ENCODE measurements around the gene PLCD1. TPM values are rescaled to one million over a fixed set of nuclear protein-coding genes. Genes with fewer than 3 reads are reported as not detected.

Gene PLCD1
- total and polyA plus RNA-seq, 2 experiments from 2014 or later, result 16.0 to 24.4 TPM

DNA sequence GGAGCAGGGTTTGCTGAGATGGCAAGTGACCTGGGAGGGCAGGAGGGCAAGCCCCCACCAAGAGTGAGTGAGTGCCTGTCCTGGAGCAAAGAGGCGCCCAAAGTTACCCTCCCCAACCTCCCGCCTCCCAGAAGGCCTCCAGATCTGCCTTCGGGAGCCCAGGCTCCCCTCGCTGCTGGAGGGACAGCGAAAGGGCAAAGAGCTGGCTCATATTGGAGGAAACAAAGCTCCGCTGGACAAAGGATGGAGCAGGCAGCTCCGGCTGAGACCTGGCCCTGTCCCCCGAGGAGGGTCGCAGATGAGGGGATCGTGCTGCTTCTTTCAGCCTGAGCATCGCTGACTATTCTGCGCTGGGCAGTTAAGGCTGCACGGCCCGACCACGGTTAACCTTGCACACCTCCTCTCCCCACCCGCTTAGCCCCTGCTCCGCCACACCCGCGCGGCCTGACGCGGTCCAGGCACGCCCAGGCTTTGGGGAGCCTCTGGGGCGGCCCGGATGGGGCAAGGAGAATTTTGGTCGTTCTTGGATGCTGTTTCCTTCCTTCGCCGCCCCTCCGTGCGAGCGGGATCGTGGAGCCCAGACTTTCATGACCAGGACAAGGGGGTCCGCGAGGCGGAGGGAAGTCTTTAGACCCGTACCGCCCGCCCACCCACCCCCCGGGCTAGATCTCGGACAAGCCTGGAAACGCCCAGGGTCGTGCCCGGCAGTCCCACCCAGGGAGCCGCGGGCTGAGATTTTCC, 651 bp downstream of the PLCD1 start:
- peaks cover 6% of the 10 kb centered on the region for H3K4me1 ChIP-seq (ENCODE audit: insufficient read depth)
- peaks cover 64% of the 10 kb centered on the region for H3K27me3 ChIP-seq (ENCODE audit: insufficient read depth)
- H2AFZ ChIP-seq, result peak overlapping the region; percentile 87; the same call in 1 of the 2 replicates
- peak overlapping the region; percentile 88 for H3K4me2 ChIP-seq
- H3K9me2 ChIP-seq (ENCODE audit: insufficient read depth), result no peaks in the 10 kb centered on the region
- Mint-ChIP-seq H3K27me3 (ENCODE audit: insufficient read depth, low read depth, poor library complexity) (peaks cover 48% of the 10 kb centered on the region), H3K4me1 (peaks cover 8% of the 10 kb centered on the region), H3K4me3 (peak overlapping the region; percentile 71), H3K27ac (no peak overlapping the region), H3K9me3 (no peaks in the 10 kb centered on the region; the same call in 2 of the 3 replicates), H3K36me3 (ENCODE audit: low read depth) (no peaks in the 10 kb centered on the region)
- no peaks in the 10 kb centered on the region; the same call in 1 of the 2 replicates for H4K20me1 ChIP-seq (replicated peaks; ENCODE audit: insufficient read depth)
- H3K36me3 ChIP-seq (ENCODE audit: insufficient read depth), result no peaks in the 10 kb centered on the region
- H3K27ac ChIP-seq (ENCODE audit: low read depth), result no peak overlapping the region
- no peaks in the 10 kb centered on the region for H3K79me2 ChIP-seq (replicated peaks; ENCODE audit: insufficient read depth)
- ATAC-seq, result peak; percentile 15
- H3F3A ChIP-seq (replicated peaks; ENCODE audit: low read depth), result no peaks in the 10 kb centered on the region
- TF ChIP-seq POLR2AphosphoS5 (IDR thresholded peaks at IDR 0.05; ENCODE audit: low read depth) (no peak), EZH2phosphoT487 (IDR thresholded peaks at IDR 0.05; ENCODE audit: unreplicated experiment) (no peak), EZH2 (IDR thresholded peaks at IDR 0.05; ENCODE audit: low read depth, unreplicated experiment) (peak; percentile 39), ZNF114 (CRISPR knock-in tag; IDR thresholded peaks at IDR 0.05) (no peak)
- TF ChIP-seq, protein P1, sequence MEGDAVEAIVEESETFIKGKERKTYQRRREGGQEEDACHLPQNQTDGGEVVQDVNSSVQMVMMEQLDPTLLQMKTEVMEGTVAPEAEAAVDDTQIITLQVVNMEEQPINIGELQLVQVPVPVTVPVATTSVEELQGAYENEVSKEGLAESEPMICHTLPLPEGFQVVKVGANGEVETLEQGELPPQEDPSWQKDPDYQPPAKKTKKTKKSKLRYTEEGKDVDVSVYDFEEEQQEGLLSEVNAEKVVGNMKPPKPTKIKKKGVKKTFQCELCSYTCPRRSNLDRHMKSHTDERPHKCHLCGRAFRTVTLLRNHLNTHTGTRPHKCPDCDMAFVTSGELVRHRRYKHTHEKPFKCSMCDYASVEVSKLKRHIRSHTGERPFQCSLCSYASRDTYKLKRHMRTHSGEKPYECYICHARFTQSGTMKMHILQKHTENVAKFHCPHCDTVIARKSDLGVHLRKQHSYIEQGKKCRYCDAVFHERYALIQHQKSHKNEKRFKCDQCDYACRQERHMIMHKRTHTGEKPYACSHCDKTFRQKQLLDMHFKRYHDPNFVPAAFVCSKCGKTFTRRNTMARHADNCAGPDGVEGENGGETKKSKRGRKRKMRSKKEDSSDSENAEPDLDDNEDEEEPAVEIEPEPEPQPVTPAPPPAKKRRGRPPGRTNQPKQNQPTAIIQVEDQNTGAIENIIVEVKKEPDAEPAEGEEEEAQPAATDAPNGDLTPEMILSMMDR (conservative IDR thresholded peaks at IDR 0.05; ENCODE audit: low read depth in 2 of 2), result no peak
- TF ChIP-seq, protein P2, sequence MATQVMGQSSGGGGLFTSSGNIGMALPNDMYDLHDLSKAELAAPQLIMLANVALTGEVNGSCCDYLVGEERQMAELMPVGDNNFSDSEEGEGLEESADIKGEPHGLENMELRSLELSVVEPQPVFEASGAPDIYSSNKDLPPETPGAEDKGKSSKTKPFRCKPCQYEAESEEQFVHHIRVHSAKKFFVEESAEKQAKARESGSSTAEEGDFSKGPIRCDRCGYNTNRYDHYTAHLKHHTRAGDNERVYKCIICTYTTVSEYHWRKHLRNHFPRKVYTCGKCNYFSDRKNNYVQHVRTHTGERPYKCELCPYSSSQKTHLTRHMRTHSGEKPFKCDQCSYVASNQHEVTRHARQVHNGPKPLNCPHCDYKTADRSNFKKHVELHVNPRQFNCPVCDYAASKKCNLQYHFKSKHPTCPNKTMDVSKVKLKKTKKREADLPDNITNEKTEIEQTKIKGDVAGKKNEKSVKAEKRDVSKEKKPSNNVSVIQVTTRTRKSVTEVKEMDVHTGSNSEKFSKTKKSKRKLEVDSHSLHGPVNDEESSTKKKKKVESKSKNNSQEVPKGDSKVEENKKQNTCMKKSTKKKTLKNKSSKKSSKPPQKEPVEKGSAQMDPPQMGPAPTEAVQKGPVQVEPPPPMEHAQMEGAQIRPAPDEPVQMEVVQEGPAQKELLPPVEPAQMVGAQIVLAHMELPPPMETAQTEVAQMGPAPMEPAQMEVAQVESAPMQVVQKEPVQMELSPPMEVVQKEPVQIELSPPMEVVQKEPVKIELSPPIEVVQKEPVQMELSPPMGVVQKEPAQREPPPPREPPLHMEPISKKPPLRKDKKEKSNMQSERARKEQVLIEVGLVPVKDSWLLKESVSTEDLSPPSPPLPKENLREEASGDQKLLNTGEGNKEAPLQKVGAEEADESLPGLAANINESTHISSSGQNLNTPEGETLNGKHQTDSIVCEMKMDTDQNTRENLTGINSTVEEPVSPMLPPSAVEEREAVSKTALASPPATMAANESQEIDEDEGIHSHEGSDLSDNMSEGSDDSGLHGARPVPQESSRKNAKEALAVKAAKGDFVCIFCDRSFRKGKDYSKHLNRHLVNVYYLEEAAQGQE (IDR thresholded peaks at IDR 0.05; ENCODE audit: unreplicated experiment), result no peak
- TF ChIP-seq, protein P3, sequence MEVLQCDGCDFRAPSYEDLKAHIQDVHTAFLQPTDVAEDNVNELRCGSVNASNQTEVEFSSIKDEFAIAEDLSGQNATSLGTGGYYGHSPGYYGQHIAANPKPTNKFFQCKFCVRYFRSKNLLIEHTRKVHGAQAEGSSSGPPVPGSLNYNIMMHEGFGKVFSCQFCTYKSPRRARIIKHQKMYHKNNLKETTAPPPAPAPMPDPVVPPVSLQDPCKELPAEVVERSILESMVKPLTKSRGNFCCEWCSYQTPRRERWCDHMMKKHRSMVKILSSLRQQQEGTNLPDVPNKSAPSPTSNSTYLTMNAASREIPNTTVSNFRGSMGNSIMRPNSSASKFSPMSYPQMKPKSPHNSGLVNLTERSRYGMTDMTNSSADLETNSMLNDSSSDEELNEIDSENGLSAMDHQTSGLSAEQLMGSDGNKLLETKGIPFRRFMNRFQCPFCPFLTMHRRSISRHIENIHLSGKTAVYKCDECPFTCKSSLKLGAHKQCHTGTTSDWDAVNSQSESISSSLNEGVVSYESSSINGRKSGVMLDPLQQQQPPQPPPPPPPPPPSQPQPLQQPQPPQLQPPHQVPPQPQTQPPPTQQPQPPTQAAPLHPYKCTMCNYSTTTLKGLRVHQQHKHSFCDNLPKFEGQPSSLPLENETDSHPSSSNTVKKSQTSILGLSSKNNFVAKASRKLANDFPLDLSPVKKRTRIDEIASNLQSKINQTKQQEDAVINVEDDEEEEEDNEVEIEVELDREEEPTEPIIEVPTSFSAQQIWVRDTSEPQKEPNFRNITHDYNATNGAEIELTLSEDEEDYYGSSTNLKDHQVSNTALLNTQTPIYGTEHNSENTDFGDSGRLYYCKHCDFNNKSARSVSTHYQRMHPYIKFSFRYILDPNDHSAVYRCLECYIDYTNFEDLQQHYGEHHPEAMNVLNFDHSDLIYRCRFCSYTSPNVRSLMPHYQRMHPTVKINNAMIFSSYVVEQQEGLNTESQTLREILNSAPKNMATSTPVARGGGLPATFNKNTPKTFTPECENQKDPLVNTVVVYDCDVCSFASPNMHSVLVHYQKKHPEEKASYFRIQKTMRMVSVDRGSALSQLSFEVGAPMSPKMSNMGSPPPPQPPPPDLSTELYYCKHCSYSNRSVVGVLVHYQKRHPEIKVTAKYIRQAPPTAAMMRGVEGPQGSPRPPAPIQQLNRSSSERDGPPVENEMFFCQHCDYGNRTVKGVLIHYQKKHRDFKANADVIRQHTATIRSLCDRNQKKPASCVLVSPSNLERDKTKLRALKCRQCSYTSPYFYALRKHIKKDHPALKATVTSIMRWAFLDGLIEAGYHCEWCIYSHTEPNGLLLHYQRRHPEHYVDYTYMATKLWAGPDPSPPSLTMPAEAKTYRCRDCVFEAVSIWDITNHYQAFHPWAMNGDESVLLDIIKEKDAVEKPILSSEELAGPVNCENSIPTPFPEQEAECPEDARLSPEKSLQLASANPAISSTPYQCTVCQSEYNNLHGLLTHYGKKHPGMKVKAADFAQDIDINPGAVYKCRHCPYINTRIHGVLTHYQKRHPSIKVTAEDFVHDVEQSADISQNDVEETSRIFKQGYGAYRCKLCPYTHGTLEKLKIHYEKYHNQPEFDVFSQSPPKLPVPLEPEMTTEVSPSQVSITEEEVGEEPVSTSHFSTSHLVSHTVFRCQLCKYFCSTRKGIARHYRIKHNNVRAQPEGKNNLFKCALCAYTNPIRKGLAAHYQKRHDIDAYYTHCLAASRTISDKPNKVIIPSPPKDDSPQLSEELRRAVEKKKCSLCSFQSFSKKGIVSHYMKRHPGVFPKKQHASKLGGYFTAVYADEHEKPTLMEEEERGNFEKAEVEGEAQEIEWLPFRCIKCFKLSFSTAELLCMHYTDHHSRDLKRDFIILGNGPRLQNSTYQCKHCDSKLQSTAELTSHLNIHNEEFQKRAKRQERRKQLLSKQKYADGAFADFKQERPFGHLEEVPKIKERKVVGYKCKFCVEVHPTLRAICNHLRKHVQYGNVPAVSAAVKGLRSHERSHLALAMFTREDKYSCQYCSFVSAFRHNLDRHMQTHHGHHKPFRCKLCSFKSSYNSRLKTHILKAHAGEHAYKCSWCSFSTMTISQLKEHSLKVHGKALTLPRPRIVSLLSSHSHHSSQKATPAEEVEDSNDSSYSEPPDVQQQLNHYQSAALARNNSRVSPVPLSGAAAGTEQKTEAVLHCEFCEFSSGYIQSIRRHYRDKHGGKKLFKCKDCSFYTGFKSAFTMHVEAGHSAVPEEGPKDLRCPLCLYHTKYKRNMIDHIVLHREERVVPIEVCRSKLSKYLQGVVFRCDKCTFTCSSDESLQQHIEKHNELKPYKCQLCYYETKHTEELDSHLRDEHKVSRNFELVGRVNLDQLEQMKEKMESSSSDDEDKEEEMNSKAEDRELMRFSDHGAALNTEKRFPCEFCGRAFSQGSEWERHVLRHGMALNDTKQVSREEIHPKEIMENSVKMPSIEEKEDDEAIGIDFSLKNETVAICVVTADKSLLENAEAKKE (CRISPR knock-in tag; IDR thresholded peaks at IDR 0.05), result no peak
- peak; percentile 54 for DNase-seq (ENCODE audit: low spot score)
- H3K4me3 ChIP-seq, result peak overlapping the region; percentile 79
